Cardiac septum (tissue), 1 donor: Measurements from ENCODE around the gene CALHM2. TPM values are rescaled to one million over a fixed set of nuclear protein-coding genes. Genes with fewer than 3 reads are reported as not detected.
A peak's percentile ranks its signal among the peaks of the same experiment; 100 is the strongest.

Experiments used
- DNase-seq: peaks from one replicate; pipeline ENCODE4 v3.0.0-alpha.2; 2020; ENCODE audit warnings: low spot score
- intact Hi-C: fragments of 100-400 bp; cut with DNase I; formaldehyde crosslinking; loops from one replicate; pipeline ENCODE4 v1.14.0; 2022
- total RNA-seq: library from RNA; stranded (reverse); fragmentation: NEBNext Ultra II Directional; extraction: Animal tissue kit (Norgen Biotek cat#: 25700); gene quantifications from one replicate; pipeline ENCODE4 v1.2.1, GENCODE V29; 2021
- donor health status: DM: no; HTN: no; CAD: no.

Gene CALHM2
- total RNA-seq, 1 donor from 2014 or later, result 12.7 TPM

- DNase-seq, result no peak
- intact Hi-C loops, result no loop called here
These were observed 498 bp upstream of the CALHM2 start for GRCh38 chr10:103452506-103453230.

- no peak for DNase-seq
These were observed 918 bp downstream of the CALHM2 start for GRCh38 chr10:103451091-103451813.

DNA sequence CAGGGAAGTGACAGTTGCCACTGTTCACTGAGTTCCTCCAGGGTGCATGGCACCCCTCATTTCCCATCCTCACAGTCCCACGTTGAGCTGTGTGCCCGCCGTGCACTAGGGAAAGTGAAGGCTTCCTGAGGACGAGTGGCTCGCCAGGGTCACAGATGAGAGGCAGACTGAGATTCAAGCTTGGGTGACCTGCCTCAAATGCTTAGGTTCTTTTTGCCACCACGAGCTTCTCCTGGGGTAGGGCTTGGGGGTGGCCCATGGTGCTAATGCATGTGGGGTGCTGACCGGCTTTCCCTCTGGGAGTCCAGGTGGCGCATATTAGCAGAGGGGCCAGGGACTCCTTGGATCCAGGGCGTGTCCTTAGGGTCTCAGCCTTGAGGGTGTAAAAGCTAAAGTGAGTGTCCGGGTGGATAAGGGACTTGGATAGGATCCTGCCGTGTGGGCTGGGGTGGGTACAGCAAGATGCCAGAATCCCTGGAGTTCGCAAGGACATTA lies 1.9 kb downstream of the CALHM2 start:
- intact Hi-C loops, result no loop called here
- DNase-seq, result no peak

More at GRCh38 chr10:103451091-103451813, 918 bp downstream of the CALHM2 start:
- intact Hi-C loops, result no loop called here

GRCh38 chr10:103449208-103450144 lies 2.7 kb downstream of the CALHM2 start:
- no peak for DNase-seq
- intact Hi-C loops, result no loop called here

- DNase-seq, result no peak
- intact Hi-C loops, result no loop called here
These were observed 3.4 kb downstream of the CALHM2 start for GRCh38 chr10:103448746-103449145.

DNA sequence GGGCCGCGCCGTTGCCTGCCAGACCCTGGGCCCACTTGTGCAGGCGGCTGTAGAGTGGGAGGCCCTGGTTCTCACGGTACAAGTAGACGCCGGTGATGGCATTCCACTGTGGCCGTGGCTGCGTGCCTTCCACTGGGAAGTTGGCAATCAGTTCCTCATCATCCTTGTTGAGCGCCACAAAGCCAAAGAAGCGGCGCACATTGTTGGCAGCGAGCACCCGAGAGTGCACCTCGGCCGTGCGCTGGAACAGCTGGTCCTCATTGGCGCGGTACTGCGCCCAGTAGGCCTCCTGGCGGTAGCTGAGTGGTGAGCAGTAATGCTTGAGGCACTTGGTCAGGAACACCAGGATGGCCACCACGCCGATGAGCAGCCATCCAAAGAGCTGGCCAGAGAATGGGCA lies 5.0 kb downstream of the CALHM2 start:
- intact Hi-C loops, result no loop called here
- DNase-seq, result no peak

DNA sequence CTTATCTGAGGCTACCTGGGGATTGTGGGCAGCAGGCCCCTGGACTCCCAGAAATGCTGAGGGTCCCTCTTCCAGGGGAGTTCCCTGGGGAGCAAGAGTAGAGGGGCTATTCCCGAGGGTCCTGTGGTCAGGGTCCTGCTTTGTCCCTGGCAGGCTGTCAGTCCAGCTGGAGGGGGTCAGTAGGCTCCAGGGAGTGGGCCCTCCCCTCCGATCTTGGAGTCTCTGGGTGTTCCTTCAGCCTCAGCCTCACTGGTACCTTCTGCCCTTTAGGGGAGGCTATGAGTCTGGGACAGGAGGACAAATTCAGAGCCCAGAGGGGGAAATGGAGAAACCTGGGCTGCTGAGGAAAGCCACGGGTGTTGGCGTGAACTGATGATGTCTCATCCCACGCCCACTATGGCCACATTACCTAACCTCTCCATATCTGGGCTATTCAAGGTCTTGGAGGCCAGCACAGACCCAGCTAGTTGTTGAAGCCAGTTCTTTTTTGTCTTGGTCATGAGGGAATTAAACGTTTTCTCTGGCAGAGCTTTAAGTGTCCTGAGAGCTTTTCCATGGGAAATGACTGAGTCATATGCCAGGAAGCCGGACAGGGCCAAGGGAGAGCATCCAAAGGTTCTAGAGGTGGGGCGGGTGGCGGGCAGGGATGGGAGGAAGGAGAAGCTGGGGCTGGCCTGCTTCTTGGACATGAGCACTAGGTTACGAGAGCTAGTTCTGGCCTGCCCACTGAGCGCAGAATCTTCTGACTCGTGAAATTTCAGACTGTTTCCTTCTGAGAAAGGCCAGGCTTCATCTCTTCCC lies 6.2 kb downstream of the CALHM2 start:
- peak; percentile 86 for DNase-seq
- intact Hi-C loops, result no loop called here

DNA sequence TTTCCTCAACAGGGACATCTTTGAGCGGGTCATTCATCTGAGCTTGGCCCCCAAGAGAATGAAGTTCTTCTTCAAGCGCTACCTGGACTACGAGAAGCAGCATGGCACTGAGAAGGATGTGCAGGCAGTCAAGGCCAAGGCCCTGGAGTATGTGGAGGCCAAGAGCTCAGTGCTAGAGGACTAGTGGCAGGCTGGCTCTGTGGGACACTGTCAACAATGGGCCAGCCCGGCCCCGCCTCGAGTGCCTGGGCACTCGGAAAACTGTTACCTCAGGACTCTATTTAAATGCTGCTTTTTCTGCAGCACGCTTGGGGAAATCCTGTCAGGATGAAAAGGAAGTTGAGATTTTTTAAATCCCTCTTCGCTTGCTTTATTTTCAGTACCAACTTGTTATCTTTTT lies 6.8 kb downstream of the CALHM2 start:
- no peak for DNase-seq
- intact Hi-C loops, result no loop called here

- intact Hi-C loops, result no loop called here
- no peak for DNase-seq
These were observed 7.7 kb downstream of the CALHM2 start for GRCh38 chr10:103444478-103444877.

- DNase-seq, result no peak
- intact Hi-C loops, result no loop called here
These were observed 8.5 kb downstream of the CALHM2 start for GRCh38 chr10:103443475-103444185.

- intact Hi-C loops, result no loop called here
These were observed 10.1 kb downstream of the CALHM2 start for GRCh38 chr10:103442031-103442461.

DNA sequence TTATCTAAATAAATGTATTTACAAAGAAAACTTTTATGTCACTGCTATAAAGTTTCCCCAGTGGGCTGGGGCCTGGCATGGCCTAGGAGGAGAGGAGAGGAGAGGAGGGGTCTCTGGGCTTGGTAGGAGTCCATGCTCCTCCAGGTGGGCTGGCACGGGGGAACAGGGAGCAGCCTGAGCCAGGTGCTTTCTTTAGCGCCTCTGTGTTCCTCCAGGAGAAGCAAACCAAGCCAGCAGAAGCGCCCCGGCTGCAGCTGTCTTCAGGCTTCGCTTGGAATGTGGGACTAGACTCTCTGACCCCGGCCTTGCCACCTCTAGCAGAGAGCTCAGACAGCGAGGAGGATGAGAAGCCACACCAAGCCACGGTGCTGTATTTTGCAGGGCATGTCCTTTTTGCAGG lies 10.6 kb downstream of the CALHM2 start:
- DNase-seq, result no peak
- intact Hi-C loops, result no loop called here

More at GRCh38 chr10:103442031-103442461, 10.1 kb downstream of the CALHM2 start:
- no peak for DNase-seq

- DNase-seq, result no peak
- intact Hi-C loops, result no loop called here
These were observed 11.0 kb downstream of the CALHM2 start for GRCh38 chr10:103441206-103441605.

DNA sequence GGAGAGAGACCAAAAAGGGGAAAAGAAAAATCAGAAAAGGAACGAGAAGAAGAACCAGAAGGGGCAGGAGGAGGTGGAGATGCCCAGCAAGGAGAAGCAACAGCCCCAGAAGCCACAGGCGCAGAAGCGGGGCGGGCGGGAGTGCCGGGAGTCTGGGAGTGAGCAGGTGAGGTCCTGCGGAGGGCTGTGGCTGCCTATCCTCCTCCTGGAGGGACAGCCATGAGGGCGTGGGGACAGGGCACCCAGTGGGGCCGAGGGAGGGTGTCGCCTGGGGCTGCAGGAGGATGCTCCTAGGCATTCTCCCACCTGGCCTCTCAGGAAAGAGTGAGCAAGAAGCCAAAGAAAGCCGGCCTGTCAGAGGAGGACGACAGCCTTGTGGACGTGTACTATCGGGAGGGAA lies 11.8 kb downstream of the CALHM2 start:
- intact Hi-C loops, result no loop called here
- no peak for DNase-seq

DNA sequence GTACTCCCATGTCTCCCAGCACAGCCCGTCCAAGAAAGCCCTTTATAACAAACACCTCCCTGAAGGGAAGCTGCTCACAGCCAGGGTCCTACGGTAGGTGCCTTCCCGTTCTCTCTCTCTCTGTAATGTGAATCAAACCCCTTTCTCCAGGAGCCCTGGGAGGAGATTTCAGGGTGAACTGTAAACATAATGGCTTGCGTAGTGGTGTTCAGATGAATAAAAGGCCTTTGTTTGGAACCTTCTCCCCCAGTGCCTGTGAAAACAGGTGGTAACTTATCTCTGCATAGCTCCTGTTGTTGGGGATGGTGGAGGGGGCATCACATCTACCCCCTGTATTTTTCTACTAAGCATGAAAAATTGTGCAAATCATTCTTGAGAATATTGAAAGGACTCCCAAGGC lies 12.4 kb downstream of the CALHM2 start:
- intact Hi-C loops, result no loop called here
- DNase-seq, result no peak

- DNase-seq, result no peak
- intact Hi-C loops, result no loop called here
These were observed 18.3 kb downstream of the CALHM2 start for GRCh38 chr10:103433858-103434257.

DNA sequence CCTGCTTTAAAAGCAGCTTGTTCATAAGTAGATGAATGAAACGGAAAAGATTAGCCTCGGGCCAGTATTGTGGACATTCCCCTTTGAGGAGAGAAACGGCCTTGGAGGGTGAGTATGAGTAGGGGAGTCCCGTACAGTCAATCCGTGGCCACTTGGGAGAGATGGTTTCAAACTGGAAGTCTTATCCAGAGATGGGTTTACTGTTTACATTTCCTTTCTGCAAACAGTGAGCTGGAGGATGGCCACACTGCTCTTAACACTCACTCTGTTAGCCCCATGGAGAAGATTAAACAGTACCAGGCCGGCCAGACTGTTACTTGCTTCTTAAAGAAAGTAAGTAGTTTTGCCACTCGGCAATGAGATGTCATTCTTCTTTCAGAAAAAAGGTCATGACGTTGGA lies 20.3 kb downstream of the CALHM2 start:
- intact Hi-C loops, result no loop called here
- DNase-seq, result no peak

GRCh38 chr10:103429647-103430046 lies 22.5 kb downstream of the CALHM2 start:
- DNase-seq, result no peak
- intact Hi-C loops, result no loop called here
